ENCODE results near the gene TMEM87A. TPM values are rescaled to one million over a fixed set of nuclear protein-coding genes. Genes with fewer than 3 reads are reported as not detected.
A peak's percentile ranks its signal among the peaks of the same experiment; 100 is the strongest.

TMEM87A gene
- total RNA-seq, 1 donor from 2014 or later, result 49.5 TPM

GRCh38 chr15:42166225-42166940 lies 106.8 kb downstream of the TMEM87A start:
- Mint-ChIP-seq H3K4me3 (ENCODE audit: unreplicated experiment) (no peak overlapping the region), H3K36me3 (ENCODE audit: low read depth) (peaks cover 59% of the 10 kb centered on the region), H3K4me1 (ENCODE audit: low read depth) (no peaks in the 10 kb centered on the region), H3K9me3 (ENCODE audit: low read depth) (no peaks in the 10 kb centered on the region), H3K27ac (ENCODE audit: unreplicated experiment) (no peak overlapping the region), H3K27me3 (ENCODE audit: low read depth) (no peaks in the 10 kb centered on the region)
- no peak for DNase-seq (ENCODE audit: low spot score)
- no peak for TF ChIP-seq CTCF (IDR thresholded peaks at IDR 0.05)

- H3K4me1 Mint-ChIP-seq (ENCODE audit: low read depth), result no peaks in the 10 kb centered on the region
- no peak for DNase-seq (ENCODE audit: low spot score)
- H3K9me3 Mint-ChIP-seq (ENCODE audit: low read depth), result no peaks in the 10 kb centered on the region
- H3K36me3 Mint-ChIP-seq (ENCODE audit: low read depth), result peaks cover 62% of the 10 kb centered on the region
- H3K4me3 Mint-ChIP-seq (ENCODE audit: unreplicated experiment), result no peak overlapping the region
- H3K27me3 Mint-ChIP-seq (ENCODE audit: low read depth), result no peaks in the 10 kb centered on the region
- no peak overlapping the region for H3K27ac Mint-ChIP-seq (ENCODE audit: unreplicated experiment)
- TF ChIP-seq CTCF (IDR thresholded peaks at IDR 0.05), result no peak
Measured at GRCh38 chr15:42165106-42165505, 108.1 kb downstream of the TMEM87A start.

- Mint-ChIP-seq H3K27ac (ENCODE audit: unreplicated experiment) (no peak overlapping the region), H3K36me3 (ENCODE audit: low read depth) (peaks cover 71% of the 10 kb centered on the region), H3K4me3 (ENCODE audit: unreplicated experiment) (no peak overlapping the region), H3K4me1 (ENCODE audit: low read depth) (no peaks in the 10 kb centered on the region), H3K9me3 (ENCODE audit: low read depth) (no peaks in the 10 kb centered on the region), H3K27me3 (ENCODE audit: low read depth) (no peaks in the 10 kb centered on the region)
- TF ChIP-seq CTCF (IDR thresholded peaks at IDR 0.05), result no peak
- no peak for DNase-seq (ENCODE audit: low spot score)
Measured at GRCh38 chr15:42163947-42164550, 109.2 kb downstream of the TMEM87A start.

GRCh38 chr15:42163291-42163690 lies 109.9 kb downstream of the TMEM87A start:
- no peaks in the 10 kb centered on the region for H3K27me3 Mint-ChIP-seq (ENCODE audit: low read depth)
- H3K36me3 Mint-ChIP-seq (ENCODE audit: low read depth), result peaks cover 74% of the 10 kb centered on the region
- no peak for DNase-seq (ENCODE audit: low spot score)
- H3K4me3 Mint-ChIP-seq (ENCODE audit: unreplicated experiment), result no peak overlapping the region
- no peaks in the 10 kb centered on the region for H3K9me3 Mint-ChIP-seq (ENCODE audit: low read depth)
- H3K27ac Mint-ChIP-seq (ENCODE audit: unreplicated experiment), result no peak overlapping the region
- H3K4me1 Mint-ChIP-seq (ENCODE audit: low read depth), result peaks cover 4% of the 10 kb centered on the region
- no peak for TF ChIP-seq CTCF (IDR thresholded peaks at IDR 0.05)

Small RNAs within 50 kb of the gene (microRNA-seq; reads per million reads assigned to microRNA genes)
- gene MIR627 (ENCODE audit: borderline number of aligned reads), result 39.9 reads per million, percentile 48 among the genes with 10 or more reads in this experiment

Other genes starting within 250 kb of the TMEM87A start
- gene PLA2G4D, start 178.9 kb downstream of the TMEM87A start, total RNA-seq, result not detected in 3 replicates
- not detected in 3 replicates for gene PLA2G4F, start 116.8 kb downstream of the TMEM87A start, total RNA-seq
- 52.5 to 69.2 TPM (median 53.5 TPM) in 3 replicates for gene VPS39, start 65.1 kb downstream of the TMEM87A start, total RNA-seq
- 19.3 to 30.2 TPM (median 20.7 TPM) in 3 replicates for gene GANC, start 232 bp downstream of the TMEM87A start, total RNA-seq
- gene CAPN3, start 86.1 kb upstream of the TMEM87A start, total RNA-seq, result 2.8 to 3.3 TPM (median 3.2 TPM) in 3 replicates
- 57.6 to 80.2 TPM (median 58.1 TPM) in 3 replicates for gene ZNF106, start 217.7 kb upstream of the TMEM87A start, total RNA-seq
- gene SNAP23, start 222.2 kb upstream of the TMEM87A start, total RNA-seq, result 66.0 to 85.6 TPM (median 74.0 TPM) in 3 replicates